Central memory CD8-positive, alpha-beta T cell (primary cell): ENCODE measurements around the gene YBX1.

ENCODE experiments used
- ATAC-seq: fragments of 150-1000 bp; cut with Tn5 transposase; replicated peaks from 2 replicates; pipeline ENCODE4 v1.10.0; 2022; ENCODE audit warnings: mild to moderate bottlenecking, moderate FRiP score, moderate number of reproducible peaks; ENCODE audit not compliant: poor library complexity, severe bottlenecking; ENCODE audit errors: extremely low read depth
- DNase-seq, 2 donors: peaks; one replicate each; pipeline ENCODE4 v3.0.0; 2021; ENCODE audit warnings: low spot score in 2 of 2
- H3K27ac Mint-ChIP-seq: one replicate; pipeline ENCODE4 v1.8.0; 2022; ENCODE audit warnings: low read depth, mild to moderate bottlenecking, moderate library complexity, mixed read lengths
- H3K27me3 Mint-ChIP-seq: one replicate; pipeline ENCODE4 v1.8.0; 2022; ENCODE audit warnings: mixed read lengths
- H3K36me3 Mint-ChIP-seq: one replicate; pipeline ENCODE4 v1.8.0; 2022; ENCODE audit warnings: mild to moderate bottlenecking, moderate library complexity, mixed read lengths; ENCODE audit not compliant: insufficient read depth
- H3K4me1 Mint-ChIP-seq: one replicate; pipeline ENCODE4 v1.8.0; 2022; ENCODE audit warnings: mixed read lengths
- H3K4me3 Mint-ChIP-seq: one replicate; pipeline ENCODE4 v1.8.0; 2022; ENCODE audit warnings: mild to moderate bottlenecking, moderate library complexity, mixed read lengths
- H3K9me3 Mint-ChIP-seq: one replicate; pipeline ENCODE4 v1.8.0; 2022; ENCODE audit warnings: mixed read lengths

Gene YBX1

DNA sequence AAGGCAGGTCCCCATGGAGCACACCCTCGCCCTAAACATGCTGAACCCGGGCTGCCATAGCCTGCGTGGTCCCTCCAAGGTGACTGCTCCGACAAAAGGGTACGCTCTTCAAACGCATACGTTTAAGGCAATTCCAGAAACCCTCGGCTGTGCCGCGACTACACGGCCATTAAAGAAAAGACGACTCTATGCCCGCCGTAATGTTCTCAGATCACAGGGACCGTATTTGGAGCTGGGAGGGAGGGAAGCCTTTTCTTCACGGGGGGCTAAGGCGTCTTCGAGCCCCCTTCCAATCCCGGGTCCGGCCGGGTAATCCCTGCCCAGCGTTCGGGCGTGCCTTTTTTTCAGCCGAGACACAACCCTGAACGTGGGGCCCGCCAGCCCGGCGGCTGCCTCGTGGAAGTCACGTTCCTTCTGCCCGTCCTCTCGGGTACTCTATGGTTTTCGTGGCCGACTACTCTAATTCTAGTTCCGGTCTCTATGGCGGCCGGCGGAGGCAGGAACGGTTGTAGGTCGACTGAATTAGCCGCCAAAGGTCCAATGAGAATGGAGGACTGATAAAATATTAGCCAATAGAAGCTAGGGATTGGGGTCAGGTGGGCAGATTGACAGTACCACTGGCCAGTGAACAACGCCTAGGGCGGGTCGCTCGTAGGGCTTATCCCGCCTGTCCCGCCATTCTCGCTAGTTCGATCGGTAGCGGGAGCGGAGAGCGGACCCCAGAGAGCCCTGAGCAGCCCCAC, at the start of gene YBX1:
Gene YBX1, plus strand, starts transcription at position 678 of the 743 bp plus-strand sequence. CDS start 148 bp downstream, outside the sequence.
- H3K36me3 Mint-ChIP-seq = peaks cover 27% of the 10 kb centered on the region
- DNase-seq (peak; percentile 93 to 95), ATAC-seq (peak; percentile 96)
- peak within 1 kb of the TSS; percentile 95 for H3K27ac Mint-ChIP-seq
- no peaks in the 10 kb centered on the region for H3K9me3 Mint-ChIP-seq
- H3K4me1 Mint-ChIP-seq = peaks cover 52% of the 10 kb centered on the region
- no peaks in the 10 kb centered on the region for H3K27me3 Mint-ChIP-seq
- H3K4me3 Mint-ChIP-seq = peak within 1 kb of the TSS; percentile 97

GRCh38 chr1:42639116-42639515, 43.1 kb upstream of the YBX1 start:
- DNase-seq = no peak
- no peaks in the 10 kb centered on the region for H3K27me3 Mint-ChIP-seq
- no peak overlapping the region for H3K4me3 Mint-ChIP-seq
- H3K4me1 Mint-ChIP-seq = no peaks in the 10 kb centered on the region
- H3K36me3 Mint-ChIP-seq = no peaks in the 10 kb centered on the region
- no peaks in the 10 kb centered on the region for H3K9me3 Mint-ChIP-seq
- no peak for ATAC-seq
- H3K27ac Mint-ChIP-seq = no peak overlapping the region

GRCh38 chr1:42646056-42646455, 36.2 kb upstream of the YBX1 start:
- no peaks in the 10 kb centered on the region for H3K27me3 Mint-ChIP-seq
- no peak overlapping the region for H3K27ac Mint-ChIP-seq
- H3K4me1 Mint-ChIP-seq = no peaks in the 10 kb centered on the region
- ATAC-seq = no peak
- no peaks in the 10 kb centered on the region for H3K9me3 Mint-ChIP-seq
- DNase-seq = no peak
- no peak overlapping the region for H3K4me3 Mint-ChIP-seq
- H3K36me3 Mint-ChIP-seq = no peaks in the 10 kb centered on the region

DNA sequence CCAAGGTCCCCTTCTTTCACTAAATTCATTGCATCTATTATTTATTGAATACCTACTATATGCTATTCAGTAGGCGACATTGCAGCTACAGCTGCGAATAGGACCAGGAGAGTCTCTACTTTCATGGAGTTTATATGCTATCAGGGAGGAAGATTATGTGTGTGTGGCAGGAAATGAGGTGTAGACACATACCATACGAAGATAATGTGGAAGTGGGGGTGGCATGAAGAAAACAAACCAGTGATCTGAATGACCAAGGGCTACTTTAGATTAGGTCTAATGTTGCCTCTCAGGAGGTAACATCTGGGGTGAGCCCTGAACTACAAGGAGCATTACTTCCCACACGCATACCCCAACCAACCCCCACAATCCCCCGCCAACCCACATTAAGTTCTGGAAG, 25.0 kb upstream of the YBX1 start:
- no peaks in the 10 kb centered on the region for H3K9me3 Mint-ChIP-seq
- H3K27ac Mint-ChIP-seq = peak overlapping the region; percentile 95
- DNase-seq = no peak
- no peaks in the 10 kb centered on the region for H3K27me3 Mint-ChIP-seq
- peaks cover 25% of the 10 kb centered on the region for H3K36me3 Mint-ChIP-seq
- no peak for ATAC-seq
- H3K4me3 Mint-ChIP-seq = peak overlapping the region; percentile 96
- peaks cover 46% of the 10 kb centered on the region for H3K4me1 Mint-ChIP-seq

GRCh38 chr1:42657981-42658876, 24.0 kb upstream of the YBX1 start, which contains the start of gene PPIH:
Gene PPIH (plus strand): TSS chr1:42658423. CDS start chr1:42658447, 24 bp downstream.
- peaks cover 27% of the 10 kb centered on the region for H3K36me3 Mint-ChIP-seq
- no peaks in the 10 kb centered on the region for H3K27me3 Mint-ChIP-seq
- H3K27ac Mint-ChIP-seq = peak within 1 kb of the TSS; percentile 95
- H3K4me3 Mint-ChIP-seq = peak within 1 kb of the TSS; percentile 96
- peak; percentile 87 to 88 for DNase-seq
- H3K9me3 Mint-ChIP-seq = no peaks in the 10 kb centered on the region
- peak; percentile 97 for ATAC-seq
- peaks cover 46% of the 10 kb centered on the region for H3K4me1 Mint-ChIP-seq

DNA sequence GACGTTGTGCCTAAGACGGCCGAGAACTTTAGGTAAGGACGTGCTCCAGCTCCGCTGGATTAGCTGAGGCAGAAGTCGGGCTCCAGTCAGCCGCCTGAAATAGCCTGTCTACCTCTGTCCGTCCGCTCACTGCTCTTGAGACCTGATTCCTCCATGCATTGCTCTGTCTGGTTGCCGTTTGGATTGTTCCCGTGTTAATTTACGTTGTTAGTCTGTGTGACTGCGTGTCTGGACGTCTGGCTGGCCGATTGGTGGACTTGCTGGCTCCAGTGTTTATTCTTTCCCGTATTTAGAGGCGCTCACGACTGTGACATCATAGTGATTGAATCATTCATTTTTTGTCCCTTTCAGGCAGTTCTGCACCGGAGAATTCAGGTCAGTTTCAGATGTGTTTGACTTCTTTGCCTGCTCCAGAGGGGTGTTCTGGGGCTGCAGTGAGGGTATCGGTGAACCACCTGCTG, 23.3 kb upstream of the YBX1 start:
- peaks cover 30% of the 10 kb centered on the region for H3K36me3 Mint-ChIP-seq
- no peaks in the 10 kb centered on the region for H3K27me3 Mint-ChIP-seq
- H3K4me3 Mint-ChIP-seq = peak overlapping the region; percentile 96

GRCh38 chr1:42660907-42661500, 21.2 kb upstream of the YBX1 start:
- DNase-seq = no peak
- Mint-ChIP-seq H3K36me3 (peaks cover 41% of the 10 kb centered on the region), H3K27me3 (no peaks in the 10 kb centered on the region), H3K9me3 (no peaks in the 10 kb centered on the region), H3K27ac (peak overlapping the region; percentile 20), H3K4me1 (peaks cover 46% of the 10 kb centered on the region), H3K4me3 (no peak overlapping the region)
- ATAC-seq = no peak

More for the DNA sequence above, 23.3 kb upstream of the YBX1 start:
- Mint-ChIP-seq H3K4me1 (peaks cover 46% of the 10 kb centered on the region), H3K27ac (peak overlapping the region; percentile 95), H3K9me3 (no peaks in the 10 kb centered on the region)
- DNase-seq (no peak), ATAC-seq (no peak)

DNA sequence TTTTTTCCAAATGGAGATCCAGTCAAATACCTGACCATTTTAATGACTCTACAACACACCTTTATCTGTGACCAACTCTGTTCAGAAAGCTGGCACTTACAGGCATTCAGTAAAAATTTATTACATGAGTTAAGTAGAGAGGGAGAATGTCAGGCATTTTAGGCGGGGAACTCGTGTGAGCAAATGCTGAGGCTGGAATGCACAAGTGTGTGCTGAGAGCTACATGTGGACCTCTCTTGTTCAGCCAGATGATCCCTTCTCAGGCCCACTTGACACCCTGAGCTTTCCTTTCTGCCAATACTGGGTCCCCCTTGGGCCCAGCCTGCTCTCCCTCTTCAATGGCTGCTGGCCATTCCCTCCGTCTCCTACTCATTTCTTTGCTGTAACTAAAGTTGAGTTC, 12.3 kb upstream of the YBX1 start:
- no peaks in the 10 kb centered on the region for H3K27me3 Mint-ChIP-seq
- no peak overlapping the region for H3K4me3 Mint-ChIP-seq
- DNase-seq = no peak
- no peak for ATAC-seq
- peaks cover 38% of the 10 kb centered on the region for H3K36me3 Mint-ChIP-seq
- H3K27ac Mint-ChIP-seq = no peak overlapping the region
- no peaks in the 10 kb centered on the region for H3K9me3 Mint-ChIP-seq
- no peaks in the 10 kb centered on the region for H3K4me1 Mint-ChIP-seq

DNA sequence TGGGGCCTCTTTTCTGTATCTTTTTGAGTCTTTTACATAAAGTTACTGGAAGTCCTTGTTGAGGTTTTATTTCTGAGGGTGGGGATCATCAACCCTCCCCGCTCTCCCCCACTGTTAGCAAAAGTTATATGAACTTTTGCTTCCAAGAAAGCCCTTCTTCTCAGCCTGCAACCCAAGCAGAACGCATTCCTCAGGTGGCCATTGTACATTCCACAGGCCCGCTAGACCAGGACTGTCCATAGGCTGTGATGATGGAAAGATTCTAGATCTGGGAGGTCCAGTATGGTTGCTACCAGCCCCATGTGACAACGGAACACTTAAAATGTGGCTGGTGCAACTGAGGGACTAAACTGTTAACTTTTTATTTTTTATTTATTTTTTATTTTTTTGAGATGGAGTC, 11.8 kb upstream of the YBX1 start:
- no peak for ATAC-seq
- no peak overlapping the region for H3K27ac Mint-ChIP-seq
- H3K4me3 Mint-ChIP-seq = no peak overlapping the region
- no peak for DNase-seq
- no peaks in the 10 kb centered on the region for H3K27me3 Mint-ChIP-seq
- H3K36me3 Mint-ChIP-seq = peaks cover 36% of the 10 kb centered on the region
- H3K9me3 Mint-ChIP-seq = no peaks in the 10 kb centered on the region
- no peaks in the 10 kb centered on the region for H3K4me1 Mint-ChIP-seq

DNA sequence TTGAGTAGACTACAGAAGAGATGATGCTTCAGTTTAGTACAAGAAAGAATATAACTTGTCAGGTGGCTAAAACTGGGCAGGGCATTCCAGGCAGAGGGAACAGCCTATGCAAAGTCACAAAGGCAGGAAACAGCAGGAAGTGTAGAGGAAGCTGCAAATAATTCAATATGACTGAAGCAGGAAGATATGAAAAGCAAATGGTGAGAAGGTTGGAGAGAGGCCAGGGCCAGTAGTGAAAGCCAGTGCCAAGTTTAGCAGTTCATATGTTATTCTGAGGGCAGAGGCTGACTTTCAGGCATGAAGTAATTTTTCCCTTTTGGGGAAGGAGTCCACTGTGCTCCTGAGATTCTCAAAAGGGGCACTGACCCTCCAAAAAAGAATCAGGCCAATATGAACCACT, 8.0 kb upstream of the YBX1 start:
- Mint-ChIP-seq H3K9me3 (no peaks in the 10 kb centered on the region), H3K27me3 (no peaks in the 10 kb centered on the region), H3K4me3 (no peak overlapping the region), H3K27ac (no peak overlapping the region), H3K4me1 (no peaks in the 10 kb centered on the region), H3K36me3 (peaks cover 12% of the 10 kb centered on the region)
- DNase-seq (no peak), ATAC-seq (no peak)

DNA sequence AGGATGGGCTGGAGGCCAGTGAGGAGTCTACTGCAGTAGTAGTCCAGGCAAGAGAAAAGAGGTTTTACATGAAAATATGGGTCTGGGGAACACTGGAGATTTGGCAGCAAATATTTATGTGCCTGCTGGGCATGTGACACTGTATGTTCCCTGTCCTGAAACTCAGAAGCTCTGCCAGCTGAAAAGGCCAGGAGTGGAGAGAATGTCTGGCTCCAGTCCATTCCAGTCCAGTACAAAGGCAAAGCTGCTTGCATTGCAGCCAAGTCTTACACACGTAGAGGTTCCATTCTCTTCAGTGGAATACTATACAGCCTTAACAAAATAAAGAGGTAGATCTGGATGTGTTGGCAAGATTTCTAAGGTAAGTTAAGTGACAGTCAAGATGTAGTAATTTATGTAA, 7.5 kb upstream of the YBX1 start:
- no peak for ATAC-seq

GRCh38 chr1:42675467-42675866, 6.8 kb upstream of the YBX1 start:
- ATAC-seq = no peak
- DNase-seq = no peak
- Mint-ChIP-seq H3K27ac (no peak overlapping the region), H3K36me3 (peaks cover 6% of the 10 kb centered on the region), H3K9me3 (no peaks in the 10 kb centered on the region), H3K4me3 (no peak overlapping the region), H3K27me3 (no peaks in the 10 kb centered on the region), H3K4me1 (peaks cover 4% of the 10 kb centered on the region)

More for the DNA sequence above, 7.5 kb upstream of the YBX1 start:
- Mint-ChIP-seq H3K36me3 (peaks cover 10% of the 10 kb centered on the region), H3K27me3 (no peaks in the 10 kb centered on the region), H3K4me1 (no peaks in the 10 kb centered on the region), H3K4me3 (no peak overlapping the region), H3K27ac (no peak overlapping the region), H3K9me3 (no peaks in the 10 kb centered on the region)
- DNase-seq = no peak
